HG03442 (cell line): Measurements from ENCODE around the gene TGM2.

ENCODE experiments used
- ATAC-seq: cut with Tn5 transposase; IDR thresholded peaks from one replicate; pipeline ENCODE4 v1.9.1; 2021; ENCODE audit warnings: mild to moderate bottlenecking, moderate library complexity; ENCODE audit not compliant: unreplicated experiment

TGM2 gene

DNA sequence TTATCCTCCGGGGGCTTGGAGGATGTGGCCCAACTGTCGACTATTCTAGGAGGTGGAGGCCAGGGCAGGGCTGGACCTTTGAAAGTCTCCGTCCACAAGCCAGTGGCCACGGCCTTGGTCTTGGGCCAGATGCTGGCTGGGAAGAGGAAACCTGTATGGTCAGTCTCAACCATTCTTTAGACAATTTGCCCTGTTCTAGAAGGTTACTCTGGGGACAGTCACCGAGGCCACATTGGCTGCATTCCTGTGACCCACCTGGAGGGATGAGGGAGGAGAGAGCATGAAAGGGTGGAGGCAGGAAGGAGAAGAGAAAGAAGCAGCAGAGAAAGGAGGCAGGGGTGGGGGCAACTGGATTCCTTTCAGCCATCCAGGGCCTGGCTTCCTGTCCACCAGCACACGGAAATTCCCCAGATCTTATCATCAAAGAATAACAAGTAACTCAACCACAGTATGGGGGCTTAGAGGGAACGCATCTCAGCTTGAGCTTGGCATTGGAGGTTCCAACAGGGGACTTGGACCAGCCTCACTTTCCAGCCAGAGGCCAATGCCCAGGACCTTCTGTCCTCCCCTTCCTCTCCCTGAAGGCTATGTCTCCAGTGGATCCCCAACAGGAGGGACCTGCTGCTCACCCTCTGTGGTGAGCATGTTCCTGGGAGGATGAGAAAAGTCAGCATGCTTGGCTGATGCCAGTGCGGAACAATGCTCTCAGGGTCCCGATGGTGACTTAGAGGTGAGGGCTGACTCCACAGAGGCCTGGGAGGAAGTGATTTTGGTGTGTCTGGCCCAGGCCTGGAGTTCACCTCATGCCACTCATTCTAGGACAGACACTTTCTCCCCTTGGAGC is 30.4 kb downstream of the TGM2 start:
- no peak for ATAC-seq

- ATAC-seq = no peak
These were observed 31.2 kb downstream of the TGM2 start for GRCh38 chr20:38133680-38134426.

DNA sequence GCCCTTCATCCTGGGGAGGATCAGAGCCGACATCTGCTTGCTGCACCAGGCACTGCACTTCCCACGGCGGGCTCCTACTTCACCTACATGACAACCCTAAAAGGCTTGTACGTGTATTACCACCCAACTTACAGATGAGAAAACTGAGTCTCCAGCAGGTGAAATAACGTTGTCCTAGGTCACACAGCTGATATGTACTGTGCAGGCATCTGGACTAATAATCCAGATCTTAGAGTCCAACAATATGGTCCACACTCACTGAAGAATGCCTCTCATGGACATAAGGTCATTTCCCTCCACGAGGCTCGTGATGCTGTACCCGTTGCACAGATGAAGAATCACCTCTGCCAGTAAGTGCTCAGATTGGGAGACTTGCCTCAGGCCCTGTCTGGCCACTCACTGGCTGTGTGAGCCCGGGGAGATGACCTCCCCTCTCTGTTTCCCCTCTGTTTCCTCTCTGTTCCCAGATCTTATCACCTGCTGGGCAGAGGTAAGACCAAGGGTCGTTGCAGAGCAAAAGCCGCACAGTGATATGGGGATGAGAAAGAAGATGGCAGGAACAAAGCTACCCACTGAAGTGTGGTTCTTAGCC is 32.1 kb downstream of the TGM2 start:
- ATAC-seq = no peak

GRCh38 chr20:38132156-38132909 is 32.7 kb downstream of the TGM2 start:
- no peak for ATAC-seq

GRCh38 chr20:38131588-38132121 is 33.4 kb downstream of the TGM2 start:
- no peak for ATAC-seq

GRCh38 chr20:38130687-38131587 is 34.1 kb downstream of the TGM2 start:
- no peak for ATAC-seq

DNA sequence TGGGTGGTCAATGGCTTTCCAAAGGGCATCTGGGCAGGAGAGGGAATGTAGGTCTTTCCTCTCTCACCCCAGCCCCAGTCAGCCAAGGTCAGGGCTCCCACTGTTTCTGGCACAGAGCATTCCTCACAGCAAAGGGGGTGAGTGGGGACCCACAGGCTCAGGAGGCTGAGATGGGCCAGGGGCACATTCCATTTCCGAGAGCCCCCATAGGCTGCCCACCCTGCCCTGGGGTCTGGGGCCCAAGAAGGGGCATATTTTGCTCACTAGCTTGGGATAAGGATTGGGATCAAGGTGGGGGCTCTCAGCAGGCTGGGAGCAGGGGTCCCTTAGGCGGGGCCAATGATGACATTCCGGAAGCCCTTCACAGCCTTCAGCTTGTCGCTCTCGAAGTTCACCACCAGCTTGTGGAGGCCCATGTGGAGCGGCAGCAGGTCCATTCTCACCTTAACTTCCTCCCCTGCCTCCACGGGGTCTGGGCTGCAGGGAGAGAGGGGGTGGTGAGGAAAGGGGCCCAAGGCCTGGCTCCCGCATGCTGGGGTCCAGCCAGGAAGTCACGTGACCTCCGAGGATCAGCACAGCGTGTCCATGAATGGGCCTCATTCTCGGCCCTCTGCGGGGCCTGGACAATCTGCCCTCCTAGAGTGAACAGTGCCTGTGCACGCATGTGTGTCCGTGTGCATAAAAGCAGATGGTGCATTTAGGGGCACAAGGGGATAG is 35.0 kb downstream of the TGM2 start:
- no peak for ATAC-seq

GRCh38 chr20:38129248-38129865 is 35.7 kb downstream of the TGM2 start:
- ATAC-seq = no peak

- ATAC-seq = no peak
These were observed 36.4 kb downstream of the TGM2 start for GRCh38 chr20:38128691-38129090.

DNA sequence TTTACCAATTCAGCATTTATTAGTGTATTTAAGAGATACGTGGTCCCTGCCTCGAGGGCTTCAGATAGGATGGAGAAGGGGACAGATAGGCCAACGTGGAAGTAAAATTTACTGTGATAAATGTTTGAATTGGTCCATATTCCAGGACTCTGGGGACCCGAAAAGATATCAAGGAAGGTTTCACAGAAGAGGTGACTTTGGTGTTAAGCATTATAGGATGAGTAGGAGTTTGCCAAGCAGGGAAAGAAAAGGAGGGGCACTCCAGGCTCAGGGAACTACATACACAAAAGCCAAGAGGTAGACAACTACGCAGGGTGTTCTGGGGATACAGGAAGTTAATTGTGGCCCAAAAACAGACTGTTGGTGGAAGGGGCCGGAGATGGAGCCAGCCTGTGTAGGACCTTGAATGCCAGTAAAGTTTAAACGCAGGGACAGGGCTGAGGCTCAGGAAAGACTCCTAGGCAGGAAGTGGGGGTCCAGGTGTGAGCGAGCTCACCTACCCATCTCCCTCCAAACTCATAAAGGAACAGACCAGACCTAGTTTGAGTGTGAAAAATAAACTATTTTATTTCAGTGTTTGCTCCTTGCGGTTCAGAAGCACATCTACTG is 37.0 kb downstream of the TGM2 start:
- ATAC-seq = no peak

DNA sequence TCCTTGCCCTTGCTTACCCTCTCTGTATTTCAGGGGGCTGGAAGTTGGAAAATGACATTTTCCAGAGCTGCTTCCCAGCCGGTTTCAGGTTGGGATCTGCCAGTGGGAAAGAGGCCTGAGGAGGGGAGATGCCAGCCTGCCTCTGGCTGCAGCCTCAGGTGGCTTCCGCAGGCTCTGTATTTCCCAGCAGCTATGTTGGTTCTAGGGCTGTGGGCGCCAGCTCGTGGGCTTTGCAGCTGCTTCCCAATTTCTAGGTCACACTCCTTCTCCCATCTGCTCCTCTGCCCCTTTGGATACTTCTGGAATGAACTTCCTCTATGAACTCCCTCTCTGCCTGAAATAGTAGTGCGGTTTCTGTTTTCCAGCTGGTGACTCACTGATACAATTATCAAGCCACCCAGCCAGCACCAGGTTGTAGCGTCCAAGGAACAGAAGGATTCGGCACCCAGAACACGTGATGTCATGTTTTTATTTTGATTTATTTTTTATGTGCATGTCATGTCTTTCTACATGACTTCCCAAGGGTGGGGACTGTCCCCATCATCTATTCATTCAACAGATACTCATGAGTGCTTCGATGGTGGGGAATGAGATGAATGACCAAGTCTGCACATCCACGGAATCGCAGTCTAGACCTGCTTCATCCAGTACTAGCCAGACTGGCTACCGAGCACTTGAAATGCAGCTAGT is 38.0 kb downstream of the TGM2 start:
- ATAC-seq = no peak

GRCh38 chr20:38126146-38126921 is 38.7 kb downstream of the TGM2 start:
- ATAC-seq = no peak

GRCh38 chr20:38125157-38126056 is 39.7 kb downstream of the TGM2 start:
- ATAC-seq = no peak

DNA sequence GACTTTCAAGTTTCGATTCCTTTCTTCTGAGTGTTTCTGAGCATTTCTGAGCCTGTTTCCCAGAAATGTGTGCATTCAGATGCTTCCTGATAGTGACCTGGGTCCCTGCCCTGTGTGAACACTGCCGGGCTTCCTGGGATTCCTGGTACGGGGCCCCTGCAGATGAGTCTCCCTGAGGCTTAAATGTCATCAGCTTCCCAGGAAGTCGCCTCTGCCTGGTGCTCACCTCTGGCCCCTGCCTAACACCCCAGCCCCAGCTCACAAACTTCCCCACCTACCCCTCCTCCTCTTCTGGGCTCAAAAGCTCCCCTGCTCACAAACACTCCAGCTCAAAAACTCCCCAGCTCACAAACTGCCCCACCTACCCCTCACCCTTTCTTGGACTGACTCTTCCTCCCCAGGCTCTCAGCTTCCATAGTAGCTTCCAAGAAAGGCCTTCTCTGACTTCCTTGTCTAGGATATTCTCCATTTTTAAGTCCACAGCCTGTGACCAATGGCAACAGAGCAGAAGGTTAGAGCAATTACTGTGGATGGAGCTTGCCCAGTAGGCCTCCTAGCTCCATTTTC is 42.0 kb downstream of the TGM2 start:
- no peak for ATAC-seq

DNA sequence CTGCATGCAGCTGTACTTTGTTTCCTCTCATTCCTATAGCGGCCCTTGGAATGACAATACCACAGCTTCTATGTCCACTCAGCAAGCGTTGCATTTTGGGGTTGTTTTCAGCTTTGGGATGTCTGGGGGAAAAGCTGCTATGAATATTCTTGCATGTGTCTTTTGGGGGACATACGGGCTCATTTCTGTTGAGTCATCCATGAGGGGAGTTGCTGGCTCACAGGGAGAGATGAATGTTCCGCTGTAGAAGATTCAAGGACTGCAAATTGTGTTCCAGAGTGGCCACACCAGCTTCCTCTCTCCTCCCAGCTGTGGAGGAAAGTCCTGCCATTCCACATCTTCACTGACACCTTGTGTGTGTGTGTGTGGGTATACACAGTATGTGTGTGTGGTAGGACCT is 43.3 kb downstream of the TGM2 start:
- ATAC-seq = no peak

DNA sequence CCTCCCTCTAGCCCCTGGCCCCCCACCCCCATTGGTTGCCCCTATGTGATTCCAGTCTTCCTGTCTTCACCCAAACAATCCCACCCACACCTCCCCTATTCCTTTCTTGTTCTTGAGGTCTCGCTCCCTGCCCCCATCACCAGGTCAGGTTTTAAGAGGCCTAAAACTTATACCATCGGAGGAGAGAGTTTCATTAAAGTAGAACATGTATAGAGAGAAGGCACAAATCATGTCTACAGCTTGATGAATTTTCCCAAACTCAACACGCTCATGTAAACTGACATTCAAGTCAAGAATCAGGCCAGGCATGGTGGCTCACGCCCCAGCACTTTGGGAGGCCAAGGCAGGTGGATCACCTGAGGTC is 44.5 kb downstream of the TGM2 start:
- ATAC-seq = no peak
